HG03103 (cell line): ENCODE results near the gene C2orf92.
"Not testable (repeated sequence)": the region's sequence is repeated elsewhere in the genome, so short reads cannot be mapped to it uniquely, and the experiment has no call there.

Experiments
- ATAC-seq: cut with Tn5 transposase; IDR thresholded peaks from one replicate; pipeline ENCODE4 v1.9.1; 2021; ENCODE audit warnings: low read depth; ENCODE audit not compliant: unreplicated experiment

C2orf92 gene

GRCh38 chr2:97669448-97669847 lies at the start of gene C2orf92:
C2orf92 (plus strand) TSS chr2:97669713; CDS start chr2:97669789, 76 bp downstream.
- ATAC-seq: no peak

DNA sequence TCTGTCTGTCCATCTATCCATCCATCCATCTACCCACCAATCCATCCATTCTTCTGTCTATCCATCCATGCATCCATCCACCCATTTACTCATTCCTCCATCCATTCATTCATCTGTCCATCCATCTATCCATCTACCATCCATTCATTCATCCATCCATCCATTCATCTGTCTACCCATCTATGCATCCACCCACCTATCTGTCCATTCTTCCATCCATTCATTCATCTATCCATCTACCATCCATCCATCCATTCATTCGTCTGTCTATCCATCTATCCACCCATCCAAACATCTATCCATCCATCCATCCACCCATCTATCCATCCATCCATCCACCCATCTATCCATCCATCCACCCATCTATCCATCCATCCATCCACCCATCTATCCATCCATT lies 49.0 kb upstream of the C2orf92 start:
- ATAC-seq: not testable (repeated sequence)

GRCh38 chr2:97622976-97623375 lies 46.5 kb upstream of the C2orf92 start:
- not testable (repeated sequence) for ATAC-seq

DNA sequence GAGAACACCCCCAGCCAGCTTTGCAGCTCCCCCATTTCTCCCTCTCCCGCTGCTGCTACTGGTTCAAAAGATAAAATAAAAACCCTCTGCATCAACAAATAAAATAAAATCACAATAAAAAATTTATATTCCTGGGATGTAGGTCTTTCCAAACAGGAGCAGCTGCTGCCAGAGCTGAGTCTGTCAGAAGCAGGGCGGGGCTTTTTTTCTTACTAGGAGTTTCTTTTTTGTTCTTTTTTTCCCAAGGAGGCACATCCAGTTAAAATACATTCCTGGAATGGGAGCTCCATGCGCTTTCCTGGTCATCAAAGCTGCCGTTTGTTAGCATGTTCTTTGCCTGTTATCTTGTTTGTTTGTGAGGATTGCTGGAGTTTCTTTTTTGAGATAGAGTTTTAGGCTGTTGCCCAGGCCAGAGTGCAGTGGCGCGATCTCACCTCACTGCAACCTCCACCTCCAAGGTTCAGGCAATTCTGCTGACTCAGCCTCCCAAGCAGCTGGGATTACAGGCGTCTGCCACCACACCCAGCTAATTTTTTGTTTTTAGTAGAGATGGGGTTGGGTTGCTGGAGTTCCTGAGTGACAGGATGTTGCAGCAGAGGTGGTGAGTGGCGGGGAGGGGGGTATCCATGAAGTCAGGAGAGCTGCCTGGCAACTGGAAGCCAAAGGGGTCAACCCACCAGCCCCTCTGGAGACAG lies 44.0 kb upstream of the C2orf92 start:
- not testable (repeated sequence) for ATAC-seq

GRCh38 chr2:97626049-97626430 lies 43.5 kb upstream of the C2orf92 start:
- not testable (repeated sequence) for ATAC-seq

GRCh38 chr2:97644023-97644717 lies 25.3 kb upstream of the C2orf92 start:
- ATAC-seq: no peak

DNA sequence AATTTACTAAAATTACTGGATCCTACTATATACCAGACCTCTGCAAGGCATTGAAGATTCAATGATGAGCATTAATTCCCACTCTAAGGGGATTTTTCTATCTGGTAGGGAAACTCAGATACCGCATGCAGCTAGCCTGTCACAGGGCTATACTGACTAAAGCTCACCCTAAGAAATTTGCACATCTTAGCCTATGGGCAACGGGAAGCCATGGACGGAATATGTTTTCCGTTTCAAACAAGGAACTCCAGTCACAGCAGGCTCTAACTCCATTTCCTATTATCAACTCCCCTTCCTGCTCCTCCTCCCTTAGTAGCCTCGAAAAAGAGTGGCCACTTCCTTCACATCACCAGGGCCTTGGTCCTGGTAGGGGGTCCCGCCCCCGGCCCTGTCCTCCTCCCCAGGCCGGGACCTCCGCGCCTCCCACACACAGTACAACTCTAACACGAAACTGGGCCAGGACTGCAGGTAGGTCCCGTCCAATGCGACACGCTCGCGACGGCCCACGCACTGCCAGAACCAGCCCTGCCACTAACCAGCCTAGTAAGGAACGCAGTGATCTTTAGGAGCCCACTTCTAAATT lies 24.3 kb upstream of the C2orf92 start:
- ATAC-seq: peak; percentile 34

DNA sequence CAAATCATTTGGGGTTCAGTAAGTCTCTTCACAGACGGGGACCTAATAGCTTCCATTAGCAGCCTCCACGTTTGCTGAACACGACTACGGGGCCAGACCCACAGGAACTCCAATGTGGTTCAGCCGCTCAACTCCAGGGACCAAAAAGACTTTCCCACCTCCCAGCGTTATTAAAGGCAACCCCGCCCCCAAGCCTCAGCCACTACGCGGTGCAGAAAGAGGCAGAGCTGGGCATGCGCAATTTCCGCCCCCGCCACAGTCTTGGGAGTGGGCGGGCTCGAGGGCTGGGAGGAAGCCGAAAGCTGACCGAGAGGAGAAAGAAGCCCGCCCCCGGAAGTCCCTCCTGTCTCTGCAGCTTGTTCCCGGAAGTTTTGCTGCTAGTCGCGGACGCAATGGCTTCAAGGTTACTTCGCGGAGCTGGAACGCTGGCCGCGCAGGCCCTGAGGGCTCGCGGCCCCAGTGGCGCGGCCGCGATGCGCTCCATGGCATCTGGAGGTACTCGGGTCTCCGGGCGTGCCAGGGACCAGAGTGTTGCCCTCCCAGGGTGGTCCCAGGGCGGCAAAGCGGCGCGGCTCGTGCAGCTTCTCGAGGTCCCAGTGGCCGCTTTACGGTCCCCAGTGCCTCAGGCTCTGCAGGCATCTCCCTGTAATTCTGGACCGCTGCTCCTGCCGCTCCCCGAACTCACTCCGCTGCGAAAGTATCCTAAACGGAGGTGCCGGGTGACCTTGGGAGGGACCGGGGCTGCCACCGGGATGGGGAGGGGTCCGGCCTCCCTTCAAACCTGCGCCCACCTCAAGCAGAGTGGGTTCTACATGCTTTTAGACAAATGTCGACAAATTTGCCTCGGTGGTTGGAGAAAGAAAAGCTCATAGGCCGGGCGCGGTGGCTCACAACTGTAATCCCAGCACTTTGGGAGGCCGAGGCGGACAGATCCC lies 23.6 kb upstream of the C2orf92 start, which contains the start of gene COX5B:
COX5B (plus strand) TSS at position 368 of the 935 bp plus-strand sequence; CDS start at position 393, 25 bp downstream.
- ATAC-seq: peak; percentile 91

DNA sequence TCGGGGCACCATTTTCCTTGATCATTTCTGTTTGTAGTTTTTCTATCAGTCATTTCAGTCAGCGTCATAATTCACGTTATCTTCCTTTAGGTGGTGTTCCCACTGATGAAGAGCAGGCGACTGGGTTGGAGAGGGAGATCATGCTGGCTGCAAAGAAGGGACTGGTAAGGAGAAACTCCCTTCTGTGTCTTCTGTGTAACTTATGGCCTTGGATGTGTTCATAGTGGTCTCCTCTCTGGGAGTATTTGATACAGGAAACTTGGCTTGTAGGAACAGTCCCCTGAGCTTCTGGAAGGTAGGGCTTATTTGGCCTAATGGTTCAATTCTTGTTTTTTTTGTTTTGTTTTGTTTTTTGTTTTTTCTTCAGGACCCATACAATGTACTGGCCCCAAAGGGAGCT lies 22.5 kb upstream of the C2orf92 start:
- no peak for ATAC-seq

GRCh38 chr2:97651114-97651513 lies 18.4 kb upstream of the C2orf92 start:
- ATAC-seq: no peak

DNA sequence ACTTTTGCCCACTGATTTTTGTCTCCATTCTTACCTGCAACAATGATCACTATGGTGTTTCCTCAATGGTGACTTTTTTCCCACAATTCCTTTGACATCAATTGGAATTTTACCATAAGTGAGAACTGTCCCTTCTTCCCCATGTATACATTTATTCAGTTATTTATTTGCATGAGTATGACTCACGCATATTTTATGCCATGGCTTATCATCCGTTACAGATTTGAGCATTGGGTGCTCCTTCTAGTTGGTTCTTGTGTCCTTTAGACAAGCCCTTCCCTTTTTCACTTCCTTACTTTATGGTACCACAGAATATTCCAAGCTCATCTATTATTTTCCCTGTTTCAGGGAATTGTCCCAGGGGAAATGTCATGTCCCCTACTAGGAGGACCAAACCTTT lies 16.0 kb upstream of the C2orf92 start:
- no peak for ATAC-seq

GRCh38 chr2:97653874-97654273 lies 15.6 kb upstream of the C2orf92 start:
- no peak for ATAC-seq

DNA sequence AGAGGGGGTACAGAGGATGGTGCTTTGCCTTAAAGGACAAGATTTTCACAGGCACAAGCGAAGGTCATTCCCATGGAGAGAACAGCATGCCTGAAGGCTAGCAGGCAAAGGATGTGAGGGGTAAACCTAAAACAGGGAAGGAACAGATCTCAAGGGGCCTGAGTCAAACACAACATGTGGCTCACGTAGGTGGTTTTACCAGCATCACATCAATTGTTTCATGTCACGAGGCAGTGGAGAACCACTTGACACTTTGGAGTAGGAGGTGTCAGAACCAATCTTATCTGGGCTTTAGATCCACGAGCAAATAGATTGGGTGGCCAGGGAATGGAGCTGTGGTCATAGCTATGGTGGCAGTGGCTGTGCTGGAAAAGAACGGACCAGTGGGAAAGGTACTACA lies 15.2 kb upstream of the C2orf92 start:
- ATAC-seq: no peak

- no peak for ATAC-seq
Observed at GRCh38 chr2:97654791-97655190, 14.7 kb upstream of the C2orf92 start.

DNA sequence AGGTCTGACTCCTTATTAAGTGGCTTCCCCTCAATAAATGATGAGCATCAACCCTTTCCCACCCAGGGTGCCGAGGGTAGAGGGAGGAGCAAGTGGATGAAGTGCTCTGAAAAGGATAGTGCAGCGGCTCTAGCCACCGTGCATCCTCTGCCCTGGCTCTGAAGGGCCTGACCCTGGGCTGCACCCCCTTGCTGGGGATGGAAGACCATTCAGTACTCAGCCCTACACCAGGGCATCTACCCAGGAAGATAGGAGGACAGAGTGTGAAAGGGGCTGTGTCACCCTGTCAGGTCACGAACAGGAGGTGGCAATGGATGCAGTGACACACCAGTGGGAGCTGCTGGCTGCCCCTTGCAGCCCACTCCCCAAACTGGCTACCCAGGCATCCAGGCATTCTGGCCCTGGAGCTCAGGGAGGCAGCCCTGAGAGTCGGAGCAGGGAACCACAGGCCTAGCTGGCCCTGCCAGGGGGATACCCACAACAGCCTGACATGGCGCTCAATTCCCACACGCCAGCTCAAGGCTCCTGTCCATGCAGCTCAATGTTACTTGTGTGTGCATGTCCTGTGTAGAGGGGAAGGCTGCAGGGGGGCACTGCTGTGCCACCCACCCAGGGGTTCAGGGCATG lies 13.3 kb upstream of the C2orf92 start:
- ATAC-seq: no peak

DNA sequence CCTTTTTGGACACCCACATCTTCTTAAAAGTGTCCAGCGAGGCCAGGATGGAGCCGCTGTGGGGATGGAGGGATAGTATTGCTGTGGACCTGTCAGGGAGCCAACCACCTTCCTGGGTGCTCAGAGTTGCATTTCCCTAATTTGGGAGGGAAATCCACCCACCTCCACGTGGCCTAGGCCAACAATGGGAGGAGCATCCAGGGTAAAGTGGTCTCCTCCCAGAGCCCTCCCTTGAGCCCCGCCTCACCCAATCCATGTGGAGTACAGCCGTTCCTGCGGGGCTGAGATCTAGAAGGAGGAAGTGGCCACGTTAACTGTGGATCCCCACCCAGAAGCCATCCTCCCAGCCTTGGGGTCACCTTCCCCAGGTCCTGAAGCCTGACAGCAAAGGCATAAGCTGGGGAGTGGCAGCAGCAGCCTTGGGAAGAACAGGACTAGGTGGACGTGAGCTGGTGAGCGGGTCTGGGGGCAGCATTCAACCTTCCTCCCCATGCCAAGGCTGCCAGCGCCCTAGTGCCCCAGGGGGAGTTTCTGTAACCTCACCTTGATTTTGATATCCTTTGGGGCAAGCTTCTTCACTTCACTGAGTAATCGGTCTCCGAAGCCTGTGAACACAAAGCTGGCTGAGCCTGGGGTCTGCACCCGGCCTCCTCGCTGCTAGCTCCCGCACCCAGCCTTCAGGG lies 12.5 kb upstream of the C2orf92 start:
- no peak for ATAC-seq

DNA sequence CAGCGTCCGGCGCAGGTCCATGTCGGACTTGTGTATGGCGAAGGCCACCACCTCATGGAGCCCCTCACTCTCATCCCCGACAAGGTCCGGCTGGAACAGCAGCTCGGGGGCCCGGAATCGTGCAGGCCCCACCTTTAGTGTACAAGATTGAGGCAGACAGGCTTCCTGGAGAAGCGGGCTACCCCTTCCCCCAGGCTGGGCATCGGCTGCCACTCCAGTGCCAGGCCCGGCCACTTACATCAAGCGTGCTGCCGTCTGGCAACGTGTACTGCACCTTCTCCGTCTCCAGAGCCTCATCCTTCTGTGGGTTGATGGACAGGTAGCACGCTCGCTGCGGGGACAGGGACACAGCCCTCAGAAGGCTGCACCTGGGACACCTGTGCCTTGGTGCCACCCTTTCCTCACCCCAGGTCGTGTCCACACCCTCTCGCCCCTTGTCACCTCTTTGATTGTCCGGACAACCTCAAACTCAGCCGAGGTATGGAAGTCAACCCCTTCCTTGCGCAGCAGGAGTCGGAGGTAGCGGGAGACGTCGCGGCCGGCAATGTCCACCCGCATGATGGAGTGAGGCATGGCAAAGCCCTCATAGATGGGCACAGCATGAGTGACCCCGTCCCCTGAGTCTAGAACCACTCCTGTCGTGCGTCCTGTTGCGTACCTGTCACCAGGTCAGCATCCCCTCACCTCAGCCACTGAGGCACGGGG lies 11.4 kb upstream of the C2orf92 start:
- ATAC-seq: no peak

- no peak for ATAC-seq
Observed at GRCh38 chr2:97658691-97659157, 10.8 kb upstream of the C2orf92 start.
